ENCODE results near the gene SPATA12. TPM values are rescaled to one million over a fixed set of nuclear protein-coding genes. Genes with fewer than 3 reads are reported as not detected.
"Not testable (repeated sequence)": the region's sequence is repeated elsewhere in the genome, so short reads cannot be mapped to it uniquely, and the experiment has no call there.

SPATA12 gene
- total RNA-seq, 1 donor from 2014 or later = not detected

GRCh38 chr3:57080171-57080570 is 19.7 kb downstream of the SPATA12 start:
- DNase-seq = no peak
- TF ChIP-seq, protein P1, sequence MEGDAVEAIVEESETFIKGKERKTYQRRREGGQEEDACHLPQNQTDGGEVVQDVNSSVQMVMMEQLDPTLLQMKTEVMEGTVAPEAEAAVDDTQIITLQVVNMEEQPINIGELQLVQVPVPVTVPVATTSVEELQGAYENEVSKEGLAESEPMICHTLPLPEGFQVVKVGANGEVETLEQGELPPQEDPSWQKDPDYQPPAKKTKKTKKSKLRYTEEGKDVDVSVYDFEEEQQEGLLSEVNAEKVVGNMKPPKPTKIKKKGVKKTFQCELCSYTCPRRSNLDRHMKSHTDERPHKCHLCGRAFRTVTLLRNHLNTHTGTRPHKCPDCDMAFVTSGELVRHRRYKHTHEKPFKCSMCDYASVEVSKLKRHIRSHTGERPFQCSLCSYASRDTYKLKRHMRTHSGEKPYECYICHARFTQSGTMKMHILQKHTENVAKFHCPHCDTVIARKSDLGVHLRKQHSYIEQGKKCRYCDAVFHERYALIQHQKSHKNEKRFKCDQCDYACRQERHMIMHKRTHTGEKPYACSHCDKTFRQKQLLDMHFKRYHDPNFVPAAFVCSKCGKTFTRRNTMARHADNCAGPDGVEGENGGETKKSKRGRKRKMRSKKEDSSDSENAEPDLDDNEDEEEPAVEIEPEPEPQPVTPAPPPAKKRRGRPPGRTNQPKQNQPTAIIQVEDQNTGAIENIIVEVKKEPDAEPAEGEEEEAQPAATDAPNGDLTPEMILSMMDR (IDR thresholded peaks at IDR 0.05; ENCODE audit: borderline replicate concordance) = no peak
- H3K27me3 ChIP-seq (ENCODE audit: low read depth) = peaks cover 15% of the 10 kb centered on the region
- peaks cover 19% of the 10 kb centered on the region for H3K4me1 ChIP-seq
- no peak overlapping the region for H3K4me3 ChIP-seq
- no peaks in the 10 kb centered on the region for H3K36me3 ChIP-seq
- intact Hi-C loops (cut with micrococcal nuclease) = no loop called here
- no peaks in the 10 kb centered on the region for H3K9me3 ChIP-seq (replicated peaks)
- H3K27ac ChIP-seq (replicated peaks) = no peak overlapping the region

DNA sequence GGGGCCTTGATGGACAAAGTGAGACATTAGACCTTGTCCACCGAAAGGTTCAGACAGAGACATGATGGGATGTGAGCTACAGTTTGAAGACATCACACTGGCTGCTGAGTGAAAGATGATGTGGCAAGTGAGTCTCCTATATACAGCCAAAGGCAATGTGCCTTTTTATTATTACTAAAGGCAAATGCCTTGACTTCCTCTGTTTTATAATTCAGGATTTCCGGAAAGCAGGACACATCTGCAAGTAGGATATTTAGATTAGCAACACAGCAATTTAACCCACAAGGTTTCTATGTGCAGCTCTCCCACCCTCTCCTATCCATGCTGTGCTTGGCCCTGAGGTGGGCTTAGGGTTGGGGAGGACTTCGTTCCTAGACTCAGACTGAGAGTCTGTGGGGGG is 20.7 kb downstream of the SPATA12 start:
- Histone ChIP-seq H3K4me1 (peaks cover 19% of the 10 kb centered on the region), H3K27ac (replicated peaks) (no peak overlapping the region), H3K36me3 (no peaks in the 10 kb centered on the region), H3K27me3 (ENCODE audit: low read depth) (peaks cover 15% of the 10 kb centered on the region), H3K9me3 (replicated peaks) (no peaks in the 10 kb centered on the region), H3K4me3 (no peak overlapping the region)
- TF ChIP-seq, protein P1 (IDR thresholded peaks at IDR 0.05; ENCODE audit: borderline replicate concordance) = no peak
- no peak for DNase-seq
- intact Hi-C loops (cut with micrococcal nuclease) = no loop called here

DNA sequence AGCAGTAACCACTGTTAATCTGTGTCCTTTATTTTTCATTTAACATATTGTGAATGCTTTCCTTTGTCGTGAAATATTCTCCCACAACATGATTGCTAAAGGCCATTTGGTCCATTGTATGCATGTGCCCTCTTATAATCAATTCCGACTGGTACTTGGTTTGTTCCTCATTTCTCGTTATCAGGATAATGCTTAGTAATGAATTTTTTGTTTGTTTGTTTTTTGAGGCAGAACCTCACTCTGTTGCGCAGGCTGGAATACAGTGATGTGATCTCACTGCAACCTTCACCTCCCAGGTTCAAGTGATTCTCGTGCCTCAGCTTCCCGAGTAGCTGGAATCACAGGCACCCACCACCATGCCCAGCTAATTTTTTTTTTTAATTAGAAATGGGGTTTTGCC is 22.0 kb downstream of the SPATA12 start:
- intact Hi-C loops (cut with micrococcal nuclease) = no loop called here
- H3K36me3 ChIP-seq = no peaks in the 10 kb centered on the region
- TF ChIP-seq, protein P1 (IDR thresholded peaks at IDR 0.05; ENCODE audit: borderline replicate concordance) = no peak
- no peak overlapping the region for H3K4me3 ChIP-seq
- H3K4me1 ChIP-seq = peaks cover 19% of the 10 kb centered on the region
- no peaks in the 10 kb centered on the region for H3K9me3 ChIP-seq (replicated peaks)
- H3K27me3 ChIP-seq (ENCODE audit: low read depth) = peaks cover 5% of the 10 kb centered on the region
- no peak for DNase-seq
- no peak overlapping the region for H3K27ac ChIP-seq (replicated peaks)

DNA sequence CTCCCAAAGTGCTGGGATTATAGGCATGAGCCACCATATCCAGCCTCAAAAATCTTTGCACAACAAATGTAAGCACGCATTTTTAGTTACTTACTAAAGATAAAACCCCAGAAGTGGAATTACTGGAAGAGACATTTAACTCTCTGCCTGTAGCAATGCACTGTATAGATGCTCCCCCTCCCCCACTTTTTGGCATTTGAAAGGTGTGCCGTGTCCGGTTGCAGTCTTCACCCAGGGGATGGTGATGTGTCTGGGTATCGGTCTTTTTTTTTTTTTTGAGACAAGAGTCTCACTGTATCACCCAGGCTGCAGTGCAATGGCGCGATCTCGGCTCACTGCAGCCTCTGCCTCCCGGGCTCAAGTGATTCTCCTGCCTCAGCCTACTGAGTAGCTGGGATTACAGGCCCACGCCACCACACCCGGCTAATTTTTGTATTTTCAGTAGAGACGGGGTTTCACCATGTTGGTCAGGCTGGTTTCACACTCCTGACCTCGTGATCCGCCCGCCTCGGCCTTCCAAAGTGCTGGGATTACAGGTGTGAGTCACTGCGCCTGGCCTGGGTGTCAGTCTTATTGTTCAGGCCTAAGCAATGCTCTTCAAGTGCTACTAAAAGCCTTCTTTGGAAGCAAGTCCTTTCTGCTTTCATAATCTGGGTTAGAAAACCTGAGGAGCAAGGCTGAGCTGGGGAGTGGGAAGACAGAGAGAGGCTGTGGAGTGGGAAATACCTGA is 23.0 kb downstream of the SPATA12 start:
- H3K4me1 ChIP-seq; H3K27me3 ChIP-seq (ENCODE audit: low read depth); DNase-seq; H3K36me3 ChIP-seq; H3K4me3 ChIP-seq; H3K27ac ChIP-seq (replicated peaks); H3K9me3 ChIP-seq (replicated peaks); intact Hi-C loops (cut with micrococcal nuclease): not testable (repeated sequence)

- intact Hi-C loops (cut with micrococcal nuclease) = no loop called here
- no peaks in the 10 kb centered on the region for H3K36me3 ChIP-seq
- H3K4me3 ChIP-seq = no peak overlapping the region
- no peaks in the 10 kb centered on the region for H3K4me1 ChIP-seq
- no peaks in the 10 kb centered on the region for H3K27me3 ChIP-seq (ENCODE audit: low read depth)
- no peaks in the 10 kb centered on the region for H3K9me3 ChIP-seq (replicated peaks)
- H3K27ac ChIP-seq (replicated peaks) = no peak overlapping the region
- TF ChIP-seq, protein P1 (IDR thresholded peaks at IDR 0.05; ENCODE audit: borderline replicate concordance) = no peak
- no peak for DNase-seq
These were observed 24.7 kb downstream of the SPATA12 start for GRCh38 chr3:57085211-57085610.

- intact Hi-C loops (cut with micrococcal nuclease) = no loop called here
- H3K4me3 ChIP-seq = no peak overlapping the region
- H3K4me1 ChIP-seq = no peaks in the 10 kb centered on the region
- H3K27me3 ChIP-seq (ENCODE audit: low read depth) = no peaks in the 10 kb centered on the region
- H3K9me3 ChIP-seq (replicated peaks) = no peaks in the 10 kb centered on the region
- DNase-seq = no peak
- H3K36me3 ChIP-seq = no peaks in the 10 kb centered on the region
- no peak overlapping the region for H3K27ac ChIP-seq (replicated peaks)
- TF ChIP-seq, protein P1 (IDR thresholded peaks at IDR 0.05; ENCODE audit: borderline replicate concordance) = no peak
These were observed 25.7 kb downstream of the SPATA12 start for GRCh38 chr3:57086201-57086600.

All from left ventricle myocardium inferior (tissue), 1 donor.